H1 (cell line): ENCODE measurements around the gene SMARCA4. TPM values are rescaled to one million over a fixed set of nuclear protein-coding genes. Genes with fewer than 3 reads are reported as not detected.

Experiments used
- CTCF ChIA-PET: fragments of 300-600 bp; sonication (Branson Sonifier 250); formaldehyde crosslinking; loops from one replicate; lab custom pipeline; 2021; ENCODE audit not compliant: partially characterized antibody; lab: Charles Lee
- POLR2A ChIA-PET: fragments of 300-600 bp; sonication (Branson Sonifier 250); formaldehyde crosslinking; loops from one replicate; lab custom pipeline; 2021; ENCODE audit warnings: inconsistent platforms; ENCODE audit not compliant: partially characterized antibody; lab: Charles Lee
- DNase-seq, 2 experiments: peaks; one replicate each; pipeline versions ENCODE4 v3.0.0 to v3.0.0-alpha.2; 2010 to 2022; ENCODE audit warnings: low spot score in 2 of 2, low read depth in 1 of 2, mixed read lengths in 1 of 2
- FAIRE-seq: peaks from 2 replicates; lab custom pipeline; 2011; peaks lifted over from hg19 to GRCh38; lab: Jason Lieb, UNC
- H2AFZ ChIP-seq: 2 replicates; pipeline ENCODE4 v1.8.1; 2012; ENCODE audit warnings: low read length, inconsistent platforms
- H2AK5ac ChIP-seq: 2 replicates; pipeline ENCODE4 v1.6.1; 2013; ENCODE audit warnings: low read depth, low read length
- H2BK120ac ChIP-seq: replicated peaks from 2 replicates; pipeline ENCODE3; 2013; ENCODE audit warnings: low read depth, low read length, inconsistent platforms
- H2BK12ac ChIP-seq: 2 replicates; pipeline ENCODE4 v1.6.1; 2013; ENCODE audit warnings: low read depth, low read length
- H2BK15ac ChIP-seq: 2 replicates; pipeline ENCODE4 v1.6.1; 2013; ENCODE audit warnings: low read length
- H2BK20ac ChIP-seq: 2 replicates; pipeline ENCODE4 v1.6.1; 2013; ENCODE audit warnings: low read length
- H2BK5ac ChIP-seq: 2 replicates; pipeline ENCODE4 v1.6.1; 2013; ENCODE audit warnings: low read depth, low read length
- H3K14ac ChIP-seq: 2 replicates; pipeline ENCODE4 v1.6.1; 2013; ENCODE audit warnings: inconsistent platforms; ENCODE audit not compliant: insufficient read length
- H3K18ac ChIP-seq: 2 replicates; pipeline ENCODE4 v1.6.1; 2013; ENCODE audit warnings: low read length; ENCODE audit errors: extremely low read depth
- H3K23ac ChIP-seq: 2 replicates; pipeline ENCODE4 v1.6.1; 2013; ENCODE audit warnings: inconsistent platforms; ENCODE audit not compliant: insufficient read length
- H3K23me2 ChIP-seq: 2 replicates; pipeline ENCODE4 v1.6.1; 2013; ENCODE audit warnings: low read depth, low read length
- H3K27ac ChIP-seq: 2 replicates; pipeline ENCODE4 v1.6.1; 2011; ENCODE audit warnings: low read depth, low read length, inconsistent platforms
- H3K27me3 ChIP-seq, 4 experiments: replicated peaks in 1 of 4; 1 replicate in 1 of 4; 2 replicates in 3 of 4; pipeline versions ENCODE4 v1.6.1 to v1.8.1; 2011 to 2013; ENCODE audit warnings: low read length in 3 of 4, mild to moderate bottlenecking in 3 of 4, inconsistent platforms in 2 of 4, mixed read lengths in 2 of 4, moderate library complexity in 1 of 4; ENCODE audit not compliant: control insufficient read depth in 3 of 4, insufficient read depth in 3 of 4; ENCODE audit errors: extremely low read depth in 1 of 4
- H3K36me3 ChIP-seq, 4 experiments: 2 replicates each; pipeline versions ENCODE4 v1.6.1 to v1.8.1; 2011 to 2013; ENCODE audit warnings: mild to moderate bottlenecking in 4 of 4, low read length in 3 of 4, moderate library complexity in 2 of 4, control low read depth in 1 of 4, inconsistent platforms in 1 of 4; ENCODE audit not compliant: insufficient read depth in 4 of 4, control insufficient read depth in 2 of 4
- H3K4ac ChIP-seq: replicated peaks from 2 replicates; pipeline ENCODE3; 2013; ENCODE audit warnings: low read length, low read depth, mixed read lengths, inconsistent platforms; ENCODE audit not compliant: insufficient read length
- H3K4me1 ChIP-seq, 4 experiments: replicated peaks in 1 of 4; 1 replicate in 1 of 4; 2 replicates in 3 of 4; pipeline versions ENCODE4 v1.6.1 to v1.8.1; 2011 to 2013; ENCODE audit warnings: low read length in 3 of 4, inconsistent platforms in 2 of 4, mixed read lengths in 1 of 4; ENCODE audit not compliant: insufficient read depth in 4 of 4, control insufficient read depth in 3 of 4
- H3K4me2 ChIP-seq, 2 experiments: 2 replicates each; pipeline versions ENCODE4 v1.6.1 to v1.8.1; 2011 to 2013; ENCODE audit warnings: low read depth in 2 of 2, low read length in 2 of 2, control low read depth in 1 of 2, inconsistent platforms in 1 of 2, mild to moderate bottlenecking in 1 of 2; ENCODE audit not compliant: insufficient read depth in 1 of 2
- H3K4me3 ChIP-seq, 4 experiments: fragments of 200-600, 300-600 bp in 1 of 4; sonication (generic), shearing (Covaris generic), sonication (Bioruptor Twin) in 1 of 4; 2 replicates each; pipeline versions ENCODE4 v1.5.1 to v1.8.1; 2011 to 2016; ENCODE audit warnings: low read length in 4 of 4, low read depth in 3 of 4, control low read depth in 2 of 4, inconsistent platforms in 2 of 4, mild to moderate bottlenecking in 2 of 4, mixed read lengths in 1 of 4, moderate library complexity in 1 of 4; ENCODE audit not compliant: insufficient read depth in 2 of 4; ENCODE audit errors: extremely low read depth in 1 of 4
- H3K56ac ChIP-seq: replicated peaks from 2 replicates; pipeline ENCODE3; 2013; ENCODE audit warnings: low read depth, mild to moderate bottlenecking, mixed read lengths, low read length, inconsistent platforms; ENCODE audit not compliant: insufficient read length
- H3K79me1 ChIP-seq: 2 replicates; pipeline ENCODE4 v1.6.1; 2013; ENCODE audit warnings: low read depth, low read length, control low read depth
- H3K79me2 ChIP-seq, 2 experiments: 2 replicates each; pipeline versions ENCODE4 v1.6.1 to v1.8.1; 2012 to 2013; ENCODE audit warnings: low read length in 2 of 2, mild to moderate bottlenecking in 2 of 2, inconsistent platforms in 1 of 2; ENCODE audit not compliant: insufficient read depth in 2 of 2, control insufficient read depth in 1 of 2
- H3K9ac ChIP-seq, 4 experiments: replicated peaks in 1 of 4; 1 replicate in 1 of 4; 2 replicates in 3 of 4; pipeline versions ENCODE4 v1.6.1 to v1.8.1; 2011 to 2013; ENCODE audit warnings: low read depth in 3 of 4, low read length in 3 of 4, control low read depth in 2 of 4, mild to moderate bottlenecking in 2 of 4, moderate library complexity in 2 of 4, inconsistent platforms in 1 of 4; ENCODE audit errors: extremely low read depth in 1 of 4
- H3K9me3 ChIP-seq, 2 experiments: 2 replicates each; pipeline versions ENCODE4 v1.6.1 to v1.8.1; 2012 to 2013; ENCODE audit warnings: mild to moderate bottlenecking in 2 of 2, moderate library complexity in 2 of 2, control low read depth in 1 of 2, inconsistent platforms in 1 of 2, low read depth in 1 of 2, low read length in 1 of 2, mixed read lengths in 1 of 2; ENCODE audit not compliant: insufficient read depth in 2 of 2
- H4K20me1 ChIP-seq, 2 experiments: replicated peaks in 1 of 2; 2 replicates each; pipeline versions ENCODE3 to v1.8.1; 2011 to 2013; ENCODE audit warnings: inconsistent platforms in 2 of 2, low read length in 2 of 2, mild to moderate bottlenecking in 1 of 2; ENCODE audit not compliant: insufficient read depth in 2 of 2, control insufficient read depth in 1 of 2
- H4K5ac ChIP-seq: 2 replicates; pipeline ENCODE4 v1.6.1; 2013; ENCODE audit warnings: low read length, low read depth, mixed read lengths, inconsistent platforms; ENCODE audit not compliant: insufficient read length
- H4K8ac ChIP-seq: 2 replicates; pipeline ENCODE4 v1.8.0; 2013; ENCODE audit warnings: mild to moderate bottlenecking, moderate library complexity, low read length, inconsistent platforms; ENCODE audit not compliant: insufficient read depth; ENCODE audit errors: extremely low read depth
- H4K91ac ChIP-seq: replicated peaks from 2 replicates; pipeline ENCODE3; 2013; ENCODE audit warnings: low read length, mixed read lengths, inconsistent platforms; ENCODE audit not compliant: insufficient read length
- ASH2L ChIP-seq: fragments of 200-600, 300-600 bp; sonication (generic); IDR thresholded peaks from one replicate; pipeline ENCODE4 v1.7.1; 2017; ENCODE audit warnings: low read length
- BACH1 ChIP-seq: IDR thresholded peaks from 2 replicates; pipeline ENCODE4 v1.6.1; 2012; ENCODE audit warnings: low read length, improper control_type of control experiment
- GABPA ChIP-seq: IDR thresholded peaks from 2 replicates; pipeline ENCODE4 v1.6.1; 2011; ENCODE audit warnings: mild to moderate bottlenecking, low read length, moderate library complexity, borderline replicate concordance; ENCODE audit not compliant: insufficient read depth
- JUN ChIP-seq: IDR thresholded peaks from 2 replicates; pipeline ENCODE4 v1.6.1; 2011; ENCODE audit warnings: low read depth, mild to moderate bottlenecking, improper control_type of control experiment, low read length
- JUND ChIP-seq: IDR thresholded peaks from 2 replicates; pipeline ENCODE4 v1.6.1; 2011; ENCODE audit warnings: mild to moderate bottlenecking, improper control_type of control experiment, low read length
- KDM1A ChIP-seq: fragments of 200-600, 300-600 bp; sonication (generic); IDR thresholded peaks from 2 replicates; pipeline ENCODE4 v1.7.1; 2016; ENCODE audit warnings: mild to moderate bottlenecking, low read length, borderline replicate concordance
- PHF8 ChIP-seq: fragments of 200-600 bp; sonication (generic); conservative IDR thresholded peaks from 2 replicates; pipeline ENCODE4 v1.7.1; 2012; ENCODE audit warnings: low read depth, mild to moderate bottlenecking, inconsistent platforms, low read length, moderate library complexity
- RBBP5 ChIP-seq: IDR thresholded peaks from 2 replicates; pipeline ENCODE4 v1.7.1; 2012; ENCODE audit warnings: low read depth, mild to moderate bottlenecking, inconsistent platforms, low read length, moderate library complexity, borderline replicate concordance
- ZNF274 ChIP-seq: IDR thresholded peaks from 2 replicates; pipeline ENCODE4 v1.7.0; 2012; ENCODE audit warnings: low read length, borderline replicate concordance; ENCODE audit errors: extremely low read depth
- WGBS, 2 experiments: shearing (Covaris generic) in 1 of 2; methylation state at CpG; one replicate each; pipeline versions ENCODE4 v1.1.6 to v1.1.7; 2013 to 2015; ENCODE audit warnings: low lambda C conversion rate in 2 of 2, mixed read lengths in 2 of 2, inconsistent platforms in 1 of 2, low coverage in 1 of 2, missing lambda C conversion rate in 1 of 2; ENCODE audit not compliant: insufficient replicate concordance in 2 of 2, insufficient coverage in 1 of 2, insufficient read length in 1 of 2; ENCODE audit errors: extremely low coverage in 1 of 2, missing lambda C conversion rate in 1 of 2; 5-methylcytosine and 5-hydroxymethylcytosine counted together
- polyA plus RNA-seq, 7 experiments: library from polyadenylated mRNA; depleted of rRNA in 3 of 7; stranded (reverse) in 5 of 7; unstranded in 2 of 7; fragments of >200 nt in 5 of 7; fragments of 200-250 nt in 2 of 7; gene quantifications; 1 replicate in 5 of 7; 2 replicates in 1 of 7; 4 replicates in 1 of 7; pipeline versions ENCODE4 v1.2.1 to v1.2.3, GENCODE V29; 2011 to 2013; ENCODE audit warnings: missing spikeins in 2 of 7, mixed read lengths in 2 of 7
- total RNA-seq: library from RNA; stranded (reverse); fragmentation: NEBNext Ultra II Directional; extraction: Animal tissue kit (Norgen Biotek cat#: 25700); gene quantifications from 2 replicates; pipeline ENCODE4 v1.2.1, GENCODE V29; 2021
- TF ChIP-seq, protein P1 (sequence below): IDR thresholded peaks from 2 replicates; pipeline ENCODE4 v1.6.1; 2011; ENCODE audit warnings: low read length, improper control_type of control experiment
- TF ChIP-seq, protein P2 (sequence below): IDR thresholded peaks from 2 replicates; pipeline ENCODE4 v1.6.1; 2011; ENCODE audit warnings: low read depth, mild to moderate bottlenecking, low read length; ENCODE audit not compliant: insufficient read depth

The SMARCA4 gene
- total and polyA plus RNA-seq, 2 of the 8 experiments (the other 6 are each of a cell fraction or from before 2014, with no cell fraction given), result 86.4 to 263 TPM

DNA sequence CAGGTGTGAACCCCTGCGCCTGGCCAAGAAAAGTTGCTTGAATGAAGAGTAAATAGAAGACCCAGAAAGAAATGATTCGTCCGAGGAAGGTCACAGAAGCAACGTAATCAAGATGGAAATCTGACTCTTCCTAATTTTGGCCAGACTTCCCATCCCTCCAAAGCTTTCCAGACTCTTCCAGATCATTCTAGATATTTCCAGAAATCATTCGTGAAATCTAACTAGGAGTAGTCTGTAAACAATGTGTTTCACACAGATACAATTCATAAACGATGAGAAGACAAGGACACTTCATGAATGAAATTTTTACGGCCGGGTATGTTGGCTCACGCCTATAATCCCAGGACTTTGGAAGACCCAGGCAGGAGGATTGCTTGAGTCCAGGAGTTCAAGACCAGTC, 119.2 kb downstream of the SMARCA4 start:
- Histone ChIP-seq H2BK20ac (no peak overlapping the region), H3K4me1 (no peaks in the 10 kb centered on the region), H3K9me3 (no peaks in the 10 kb centered on the region), H3K27ac (no peak overlapping the region), H4K91ac (no peak overlapping the region), H3K27me3 (no peaks in the 10 kb centered on the region), H3K79me2 (no peaks in the 10 kb centered on the region), H2AK5ac (no peak overlapping the region), H3K79me1 (no peaks in the 10 kb centered on the region), H3K36me3 (no peaks in the 10 kb centered on the region), H3K23ac (no peak overlapping the region), H4K5ac (no peak overlapping the region), H2BK15ac (no peak overlapping the region), H2BK12ac (no peak overlapping the region), H3K18ac (no peak overlapping the region), H2AFZ (no peak overlapping the region), H3K14ac (no peak overlapping the region), H3K9ac (no peak overlapping the region), H2BK5ac (no peak overlapping the region), H3K56ac (no peak overlapping the region), H3K4me3 (no peak overlapping the region), H3K4ac (no peak overlapping the region), H3K4me2 (no peak overlapping the region), H2BK120ac (no peak overlapping the region), H3K23me2 (no peaks in the 10 kb centered on the region), H4K20me1 (no peaks in the 10 kb centered on the region), H4K8ac (no peak overlapping the region)
- no peak for DNase-seq
- 92% methylated on average over 9 of the region's 9 CpGs; no CpG with 5 or more reads in 1 of the 2 experiments for WGBS, 2 experiments
- FAIRE-seq, result no peak
- ChIA-PET CTCF (interaction anchor here (0.5 to 0.6 kb wide), 2 partner anchors 18 to 326 kb away, joined by 3 to 4 read pairs; no protein-coding TSS in a partner anchor), POLR2A (interaction anchor here (0.8 to 1.6 kb wide), 2 partner anchors 9 to 13 kb away, joined by 4 to 5 read pairs; partner anchors contain the start of gene LDLR)
- TF ChIP-seq JUND, result no peak
- no peak for TF ChIP-seq RBBP5
- TF ChIP-seq KDM1A, result no peak
- TF ChIP-seq, protein P1, sequence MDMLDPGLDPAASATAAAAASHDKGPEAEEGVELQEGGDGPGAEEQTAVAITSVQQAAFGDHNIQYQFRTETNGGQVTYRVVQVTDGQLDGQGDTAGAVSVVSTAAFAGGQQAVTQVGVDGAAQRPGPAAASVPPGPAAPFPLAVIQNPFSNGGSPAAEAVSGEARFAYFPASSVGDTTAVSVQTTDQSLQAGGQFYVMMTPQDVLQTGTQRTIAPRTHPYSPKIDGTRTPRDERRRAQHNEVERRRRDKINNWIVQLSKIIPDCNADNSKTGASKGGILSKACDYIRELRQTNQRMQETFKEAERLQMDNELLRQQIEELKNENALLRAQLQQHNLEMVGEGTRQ, result no peak
- no peak for TF ChIP-seq ZNF274
- TF ChIP-seq, protein P2, sequence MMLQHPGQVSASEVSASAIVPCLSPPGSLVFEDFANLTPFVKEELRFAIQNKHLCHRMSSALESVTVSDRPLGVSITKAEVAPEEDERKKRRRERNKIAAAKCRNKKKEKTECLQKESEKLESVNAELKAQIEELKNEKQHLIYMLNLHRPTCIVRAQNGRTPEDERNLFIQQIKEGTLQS, result no peak
- no peak for TF ChIP-seq JUN
- TF ChIP-seq ASH2L, result no peak
- TF ChIP-seq PHF8, result no peak
- TF ChIP-seq GABPA, result no peak
- no peak for TF ChIP-seq BACH1
